Neural cell (in vitro differentiated cells): ENCODE results near the gene SH3TC2. TPM values are rescaled to one million over a fixed set of nuclear protein-coding genes. Genes with fewer than 3 reads are reported as not detected.

Experiments
- H2AFZ ChIP-seq: fragments of 200-600, 300-800 bp; sonication (generic), shearing (Covaris generic); 2 replicates; pipeline ENCODE4 v1.6.0; 2014; ENCODE audit warnings: low read depth, mild to moderate bottlenecking, antibody characterized with exemption, low read length, moderate library complexity
- H3F3A ChIP-seq: fragments of 200-600 bp; shearing (Covaris generic); 2 replicates; pipeline ENCODE4 v1.6.1; 2016; ENCODE audit warnings: mild to moderate bottlenecking, moderate library complexity, mixed read lengths, antibody characterized with exemption, low read length; ENCODE audit not compliant: insufficient read depth, poor library complexity, severe bottlenecking
- H3K27ac ChIP-seq: fragments of 200-600, 300-800 bp; sonication (generic), shearing (Covaris generic); 2 replicates; pipeline ENCODE4 v1.5.1; 2014; ENCODE audit warnings: mild to moderate bottlenecking, low read length, moderate library complexity
- H3K27me3 ChIP-seq: fragments of 300-800, 200-600 bp; sonication (generic), shearing (Covaris generic); 2 replicates; pipeline ENCODE4 v1.6.0; 2014; ENCODE audit warnings: mild to moderate bottlenecking, low read depth, low read length, moderate library complexity; ENCODE audit not compliant: insufficient read depth
- H3K36me3 ChIP-seq: fragments of 300-800, 200-600 bp; sonication (generic), shearing (Covaris generic); 2 replicates; pipeline ENCODE4 v1.5.1; 2014; ENCODE audit warnings: mild to moderate bottlenecking, antibody characterized with exemption, low read length, moderate library complexity; ENCODE audit not compliant: insufficient read depth
- H3K4me2 ChIP-seq: fragments of 300-800, 200-600 bp; sonication (generic), shearing (Covaris generic); 2 replicates; pipeline ENCODE4 v1.6.0; 2014; ENCODE audit warnings: mild to moderate bottlenecking, low read length
- H3K4me3 ChIP-seq: fragments of 300-800, 200-600 bp; sonication (generic), shearing (Covaris generic); 2 replicates; pipeline ENCODE4 v1.5.1; 2014; ENCODE audit warnings: mild to moderate bottlenecking, low read length, moderate library complexity
- H3K79me2 ChIP-seq: fragments of 200-600 bp; shearing (Covaris generic); replicated peaks from 2 replicates; pipeline ENCODE4 v1.6.0; 2014; ENCODE audit warnings: mild to moderate bottlenecking, low read length, moderate library complexity; ENCODE audit not compliant: insufficient read depth
- H3K9ac ChIP-seq: fragments of 300-800, 200-600 bp; sonication (generic), shearing (Covaris generic); 2 replicates; pipeline ENCODE4 v1.6.1; 2016; ENCODE audit warnings: mild to moderate bottlenecking, low read length, mixed read lengths
- H3K9me2 ChIP-seq: fragments of 200-600 bp; shearing (Covaris generic); 2 replicates; pipeline ENCODE4 v1.6.1; 2016; ENCODE audit warnings: mild to moderate bottlenecking, low read length, mixed read lengths; ENCODE audit not compliant: insufficient read depth
- H3K9me3 ChIP-seq: fragments of 200-600, 300-800 bp; sonication (generic), shearing (Covaris generic); 2 replicates; pipeline ENCODE4 v1.6.1; 2016; ENCODE audit warnings: mild to moderate bottlenecking, mixed run types, low read length, moderate library complexity, mixed read lengths
- H4K20me1 ChIP-seq: fragments of 200-600 bp; shearing (Covaris generic); 2 replicates; pipeline ENCODE4 v1.6.1; 2016; ENCODE audit warnings: mild to moderate bottlenecking, mixed run types; ENCODE audit not compliant: insufficient read depth
- CTCF ChIP-seq: fragments of 450-650 bp; IDR thresholded peaks from 2 replicates; pipeline ENCODE4 v1.5.1; 2014; ENCODE audit warnings: antibody characterized with exemption, mild to moderate bottlenecking, moderate library complexity; ENCODE audit not compliant: poor library complexity, severe bottlenecking
- EP300 ChIP-seq: fragments of 450-650 bp; conservative IDR thresholded peaks from 2 replicates; pipeline ENCODE4 v1.6.1; 2014; ENCODE audit warnings: antibody characterized with exemption, mild to moderate bottlenecking, moderate library complexity; ENCODE audit not compliant: poor library complexity, severe bottlenecking
- EZH2 ChIP-seq: fragments of 200-600, 300-800 bp; shearing (Covaris generic), sonication (generic); IDR thresholded peaks from 2 replicates; pipeline ENCODE4 v1.6.1; 2014; ENCODE audit warnings: antibody characterized with exemption, low read length, borderline replicate concordance, mild to moderate bottlenecking; ENCODE audit not compliant: insufficient read depth, poor library complexity, severe bottlenecking
- MXI1 ChIP-seq: fragments of 450-650 bp; conservative IDR thresholded peaks from 2 replicates; pipeline ENCODE4 v1.6.1; 2014; ENCODE audit warnings: antibody characterized with exemption, mild to moderate bottlenecking; ENCODE audit not compliant: poor library complexity, severe bottlenecking
- POLR2AphosphoS5 ChIP-seq: IDR thresholded peaks from 2 replicates; pipeline ENCODE4 v1.6.1; 2012
- RAD21 ChIP-seq: fragments of 450-650 bp; conservative IDR thresholded peaks from 2 replicates; pipeline ENCODE4 v1.6.1; 2014; ENCODE audit warnings: antibody characterized with exemption, mild to moderate bottlenecking, moderate library complexity
- REST ChIP-seq: IDR thresholded peaks from 2 replicates; pipeline ENCODE4 v1.6.1; 2012; ENCODE audit warnings: borderline replicate concordance
- SMC3 ChIP-seq: fragments of 450-650 bp; conservative IDR thresholded peaks from 2 replicates; pipeline ENCODE4 v1.6.1; 2014; ENCODE audit warnings: antibody characterized with exemption, mild to moderate bottlenecking, moderate library complexity; ENCODE audit not compliant: poor library complexity
- TAF1 ChIP-seq: IDR thresholded peaks from 2 replicates; pipeline ENCODE4 v1.6.1; 2012; ENCODE audit warnings: low read depth
- polyA plus RNA-seq: library from polyadenylated mRNA; depleted of rRNA; stranded (reverse); fragments of >200 nt; gene quantifications from 2 replicates; pipeline ENCODE4 v1.2.3, GENCODE V29; 2014

The SH3TC2 gene
- polyA plus RNA-seq, 1 donor from 2014 or later: not detected

GRCh38 chr5:148972396-148972795 is 90.5 kb downstream of the SH3TC2 start:
- H3K27ac ChIP-seq: no peak overlapping the region

GRCh38 chr5:148970876-148971275 is 92.0 kb downstream of the SH3TC2 start:
- Histone ChIP-seq H3K4me3 (no peak overlapping the region), H3K9me2 (no peaks in the 10 kb centered on the region), H4K20me1 (no peaks in the 10 kb centered on the region), H3K79me2 (no peaks in the 10 kb centered on the region), H3K27ac (no peak overlapping the region), H3F3A (no peaks in the 10 kb centered on the region), H3K36me3 (no peaks in the 10 kb centered on the region), H3K4me2 (no peak overlapping the region), H3K27me3 (no peaks in the 10 kb centered on the region), H2AFZ (no peak overlapping the region), H3K9me3 (no peaks in the 10 kb centered on the region), H3K9ac (no peak overlapping the region)
- TF ChIP-seq POLR2AphosphoS5 (no peak), TAF1 (no peak), SMC3 (no peak), MXI1 (no peak), REST (no peak), EZH2 (no peak), RAD21 (no peak)

More at GRCh38 chr5:148972396-148972795, 90.5 kb downstream of the SH3TC2 start:
- H3K9ac ChIP-seq: no peak overlapping the region
- H4K20me1 ChIP-seq: no peaks in the 10 kb centered on the region
- no peak for TF ChIP-seq EP300
- no peak for TF ChIP-seq CTCF
- no peak for TF ChIP-seq SMC3
- TF ChIP-seq EZH2: no peak
- TF ChIP-seq MXI1: no peak
- no peak for TF ChIP-seq TAF1
- no peak for TF ChIP-seq POLR2AphosphoS5
- no peak for TF ChIP-seq REST
- TF ChIP-seq RAD21: no peak
- no peaks in the 10 kb centered on the region for H3K9me3 ChIP-seq
- no peak overlapping the region for H3K4me3 ChIP-seq
- H3K79me2 ChIP-seq: no peaks in the 10 kb centered on the region
- H3K9me2 ChIP-seq: no peaks in the 10 kb centered on the region
- no peaks in the 10 kb centered on the region for H3K27me3 ChIP-seq
- H2AFZ ChIP-seq: no peak overlapping the region
- no peak overlapping the region for H3K4me2 ChIP-seq
- H3F3A ChIP-seq: no peaks in the 10 kb centered on the region
- no peaks in the 10 kb centered on the region for H3K36me3 ChIP-seq
